Sigmoid colon (tissue), 4 donors: Measurements from ENCODE around the gene PCDHA11.

Source experiments
- CTCF ChIP-seq, 4 experiments: fragments of 450-650 bp in 3 of 4; fragments of 200-600 bp in 1 of 4; IDR thresholded peaks; one replicate each; pipeline ENCODE4 v1.5.1; 2016 to 2019; ENCODE audit warnings: antibody characterized with exemption in 4 of 4, mild to moderate bottlenecking in 3 of 4, moderate library complexity in 2 of 4
- EP300 ChIP-seq, 4 donors: sonication (generic); formaldehyde crosslinking; IDR thresholded peaks; one replicate each; pipeline ENCODE4 v1.6.1; 2017; ENCODE audit warnings: antibody characterized with exemption in 4 of 4
- POLR2A ChIP-seq, 2 donors: fragments of 450-650 bp; IDR thresholded peaks; one replicate each; pipeline ENCODE4 v1.6.1; 2016; ENCODE audit warnings: antibody characterized with exemption in 2 of 2, mild to moderate bottlenecking in 2 of 2, moderate library complexity in 2 of 2

- TF ChIP-seq CTCF (IDR thresholded peaks at IDR 0.05) (no peak), POLR2A (IDR thresholded peaks at IDR 0.05) (no peak), EP300 (IDR thresholded peaks at IDR 0.05) (no peak)
Observed at GRCh38 chr5:140882591-140882899, 13.8 kb downstream of the PCDHA11 start.
